HL-60 (cell line): Measurements from ENCODE around the gene NUTF2.

Source experiments
- DNase-seq, 2 experiments: peaks; one replicate each; pipeline ENCODE4 v3.0.0-alpha.2; 2010 to 2020; ENCODE audit warnings: low read depth in 1 of 2, low spot score in 1 of 2
- H3K27ac ChIP-seq: fragments of 250-450 bp; sonication (Bioruptor Pico); replicated peaks from 2 replicates; pipeline ENCODE4 v1.5.1; 2020; ENCODE audit warnings: mild to moderate bottlenecking, moderate library complexity
- H3K27me3 ChIP-seq: fragments of 250-450 bp; sonication (Bioruptor Pico); 2 replicates; pipeline ENCODE4 v1.5.1; 2021; ENCODE audit warnings: mild to moderate bottlenecking, moderate library complexity; ENCODE audit not compliant: insufficient read depth, poor library complexity, severe bottlenecking
- H3K4me3 ChIP-seq: replicated peaks from 2 replicates; pipeline ENCODE4 v1.5.1; 2011; ENCODE audit warnings: mild to moderate bottlenecking, control low read depth, low read length; ENCODE audit not compliant: insufficient read depth
- CTCF ChIP-seq: IDR thresholded peaks from one replicate; pipeline ENCODE4 v1.5.1; 2011; ENCODE audit warnings: low read length, control low read depth, inconsistent platforms; ENCODE audit not compliant: insufficient read depth
- GABPA ChIP-seq: IDR thresholded peaks from 2 replicates; pipeline ENCODE4 v1.6.1; 2012; ENCODE audit warnings: low read depth
- POLR2AphosphoS5 ChIP-seq: IDR thresholded peaks from 2 replicates; pipeline ENCODE4 v1.6.1; 2012; ENCODE audit warnings: low read depth
- SPI1 ChIP-seq: IDR thresholded peaks from 2 replicates; pipeline ENCODE4 v1.6.1; 2012; ENCODE audit warnings: low read depth, mild to moderate bottlenecking, borderline replicate concordance
- TF ChIP-seq, protein P1 (sequence below): IDR thresholded peaks from 2 replicates; pipeline ENCODE4 v1.6.1; 2012; ENCODE audit warnings: low read depth; ENCODE audit not compliant: insufficient replicate concordance

Gene NUTF2

DNA sequence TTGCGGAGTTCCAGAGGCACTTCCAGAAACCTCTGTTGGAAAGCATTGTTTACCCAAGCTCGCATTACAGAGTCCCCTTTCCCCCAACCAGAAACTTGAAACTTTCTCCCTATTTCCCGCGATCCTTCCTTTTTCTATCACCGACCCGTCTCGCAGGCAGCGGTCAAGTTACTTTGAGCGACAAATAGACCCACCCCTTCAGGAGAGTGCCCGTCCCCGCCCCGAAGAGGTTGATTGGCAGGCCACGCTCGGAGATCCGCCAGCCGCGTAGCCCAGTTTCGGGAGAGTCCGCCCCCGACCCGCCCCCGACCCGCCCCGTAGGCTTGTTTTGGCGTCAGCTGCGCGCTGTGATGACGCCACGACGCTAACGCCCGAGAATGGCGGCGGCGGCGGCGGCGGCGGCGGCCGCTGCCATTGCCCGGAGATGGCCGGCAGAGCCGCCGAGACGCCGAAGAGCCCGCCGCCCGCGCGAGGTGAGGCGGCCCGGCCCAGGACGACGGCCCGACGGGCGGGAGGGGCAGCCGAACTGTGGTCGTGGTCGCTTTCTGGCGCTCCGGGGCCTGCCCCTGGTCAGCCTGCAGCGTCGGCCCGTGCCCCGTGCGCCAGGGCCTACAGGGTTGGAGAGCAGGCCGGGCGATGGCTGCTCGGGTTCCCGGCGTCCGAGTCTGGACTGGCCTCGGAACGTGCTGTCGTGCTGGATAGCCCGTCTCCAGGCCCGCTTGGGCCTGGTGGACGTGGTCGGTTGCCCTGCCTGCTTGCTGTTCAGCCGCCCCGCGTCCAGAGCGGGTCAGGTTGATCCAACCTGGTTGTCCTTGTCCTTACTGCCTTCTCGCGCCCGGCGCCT, 46.4 kb downstream of the NUTF2 start, which contains the start of gene PSKH1:
TSS of gene PSKH1 (plus strand) at position 356 of the 844 bp plus-strand sequence. CDS start 15,496 bp downstream, outside the sequence.
- Histone ChIP-seq H3K4me3 (peak within 1 kb of the TSS; percentile 72), H3K27me3 (no peaks in the 10 kb centered on the region), H3K27ac (peak within 1 kb of the TSS; percentile 77)
- DNase-seq, result peak; percentile 81 to 97
- peak; percentile 18; the same call in 1 of the 2 replicates for TF ChIP-seq POLR2AphosphoS5
- no peak for TF ChIP-seq CTCF
- TF ChIP-seq SPI1, result no peak

- peak overlapping the region; percentile 72 for H3K4me3 ChIP-seq
- H3K27ac ChIP-seq, result peak overlapping the region; percentile 77
- DNase-seq, result peak in 1 of 2 experiments; percentile 35
- H3K27me3 ChIP-seq, result no peaks in the 10 kb centered on the region
- 0 out of 2 replicates have a peak, but pooled peaks have one; percentile 2 for TF ChIP-seq POLR2AphosphoS5
- TF ChIP-seq CTCF, result no peak
Observed at GRCh38 chr16:67893743-67894399, 47.1 kb downstream of the NUTF2 start.

GRCh38 chr16:67897231-67897630, 50.5 kb downstream of the NUTF2 start:
- no peak for DNase-seq
- H3K27me3 ChIP-seq, result no peaks in the 10 kb centered on the region

More at GRCh38 chr16:67897231-67897630, 50.5 kb downstream of the NUTF2 start:
- H3K4me3 ChIP-seq, result no peak overlapping the region
- TF ChIP-seq CTCF (no peak), POLR2AphosphoS5 (no peak), GABPA (no peak), SPI1 (no peak)
- TF ChIP-seq, protein P1, sequence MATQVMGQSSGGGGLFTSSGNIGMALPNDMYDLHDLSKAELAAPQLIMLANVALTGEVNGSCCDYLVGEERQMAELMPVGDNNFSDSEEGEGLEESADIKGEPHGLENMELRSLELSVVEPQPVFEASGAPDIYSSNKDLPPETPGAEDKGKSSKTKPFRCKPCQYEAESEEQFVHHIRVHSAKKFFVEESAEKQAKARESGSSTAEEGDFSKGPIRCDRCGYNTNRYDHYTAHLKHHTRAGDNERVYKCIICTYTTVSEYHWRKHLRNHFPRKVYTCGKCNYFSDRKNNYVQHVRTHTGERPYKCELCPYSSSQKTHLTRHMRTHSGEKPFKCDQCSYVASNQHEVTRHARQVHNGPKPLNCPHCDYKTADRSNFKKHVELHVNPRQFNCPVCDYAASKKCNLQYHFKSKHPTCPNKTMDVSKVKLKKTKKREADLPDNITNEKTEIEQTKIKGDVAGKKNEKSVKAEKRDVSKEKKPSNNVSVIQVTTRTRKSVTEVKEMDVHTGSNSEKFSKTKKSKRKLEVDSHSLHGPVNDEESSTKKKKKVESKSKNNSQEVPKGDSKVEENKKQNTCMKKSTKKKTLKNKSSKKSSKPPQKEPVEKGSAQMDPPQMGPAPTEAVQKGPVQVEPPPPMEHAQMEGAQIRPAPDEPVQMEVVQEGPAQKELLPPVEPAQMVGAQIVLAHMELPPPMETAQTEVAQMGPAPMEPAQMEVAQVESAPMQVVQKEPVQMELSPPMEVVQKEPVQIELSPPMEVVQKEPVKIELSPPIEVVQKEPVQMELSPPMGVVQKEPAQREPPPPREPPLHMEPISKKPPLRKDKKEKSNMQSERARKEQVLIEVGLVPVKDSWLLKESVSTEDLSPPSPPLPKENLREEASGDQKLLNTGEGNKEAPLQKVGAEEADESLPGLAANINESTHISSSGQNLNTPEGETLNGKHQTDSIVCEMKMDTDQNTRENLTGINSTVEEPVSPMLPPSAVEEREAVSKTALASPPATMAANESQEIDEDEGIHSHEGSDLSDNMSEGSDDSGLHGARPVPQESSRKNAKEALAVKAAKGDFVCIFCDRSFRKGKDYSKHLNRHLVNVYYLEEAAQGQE, result no peak
- no peak overlapping the region for H3K27ac ChIP-seq
